Measurements from ENCODE around the gene SCGB3A2.
A peak's percentile ranks its signal among the peaks of the same experiment; 100 is the strongest.
"Not testable (repeated sequence)": the region's sequence is repeated elsewhere in the genome, so short reads cannot be mapped to it uniquely, and the experiment has no call there.

The SCGB3A2 gene

DNA sequence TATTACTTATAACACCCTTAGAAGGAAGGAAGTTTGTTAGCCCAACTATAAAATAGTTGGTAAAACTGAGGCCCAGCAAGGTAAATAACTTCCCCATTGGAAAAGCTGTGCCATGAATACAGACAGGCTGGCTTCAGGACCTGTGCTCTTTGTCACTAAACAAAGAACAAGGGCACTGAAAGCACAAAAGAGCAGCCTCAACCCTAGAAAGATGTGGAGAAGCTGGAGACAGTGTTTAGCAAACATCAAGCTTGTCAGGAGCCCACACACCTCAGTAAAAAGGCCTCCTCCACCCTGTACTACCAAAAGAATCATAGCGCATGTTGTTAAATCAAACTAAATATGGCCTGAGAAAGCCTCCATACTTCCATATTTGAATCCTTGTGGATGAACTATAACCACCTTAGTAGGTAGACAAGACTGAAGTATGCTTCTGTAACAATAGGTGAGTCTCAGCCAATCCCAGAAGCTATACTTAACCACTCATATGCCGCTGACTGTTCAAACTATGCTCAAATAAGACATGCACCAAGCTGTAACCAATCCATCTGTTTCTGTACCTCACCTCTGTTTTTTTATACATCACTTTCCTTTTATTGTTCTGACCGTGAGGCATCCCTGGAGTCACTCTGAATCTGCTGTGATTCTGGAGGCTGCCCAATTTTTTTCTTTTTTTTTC lies 18.4 kb upstream of the SCGB3A2 start:
- no peak overlapping the region for H3K4me3 ChIP-seq (ENCODE audit: low read depth, low read length)
- TF ChIP-seq, protein P1, sequence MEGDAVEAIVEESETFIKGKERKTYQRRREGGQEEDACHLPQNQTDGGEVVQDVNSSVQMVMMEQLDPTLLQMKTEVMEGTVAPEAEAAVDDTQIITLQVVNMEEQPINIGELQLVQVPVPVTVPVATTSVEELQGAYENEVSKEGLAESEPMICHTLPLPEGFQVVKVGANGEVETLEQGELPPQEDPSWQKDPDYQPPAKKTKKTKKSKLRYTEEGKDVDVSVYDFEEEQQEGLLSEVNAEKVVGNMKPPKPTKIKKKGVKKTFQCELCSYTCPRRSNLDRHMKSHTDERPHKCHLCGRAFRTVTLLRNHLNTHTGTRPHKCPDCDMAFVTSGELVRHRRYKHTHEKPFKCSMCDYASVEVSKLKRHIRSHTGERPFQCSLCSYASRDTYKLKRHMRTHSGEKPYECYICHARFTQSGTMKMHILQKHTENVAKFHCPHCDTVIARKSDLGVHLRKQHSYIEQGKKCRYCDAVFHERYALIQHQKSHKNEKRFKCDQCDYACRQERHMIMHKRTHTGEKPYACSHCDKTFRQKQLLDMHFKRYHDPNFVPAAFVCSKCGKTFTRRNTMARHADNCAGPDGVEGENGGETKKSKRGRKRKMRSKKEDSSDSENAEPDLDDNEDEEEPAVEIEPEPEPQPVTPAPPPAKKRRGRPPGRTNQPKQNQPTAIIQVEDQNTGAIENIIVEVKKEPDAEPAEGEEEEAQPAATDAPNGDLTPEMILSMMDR (IDR thresholded peaks at IDR 0.05; ENCODE audit: control insufficient read depth, extremely low read depth, insufficient read depth) = no peak
- DNase-seq (ENCODE audit: low read depth) = no peak

DNA sequence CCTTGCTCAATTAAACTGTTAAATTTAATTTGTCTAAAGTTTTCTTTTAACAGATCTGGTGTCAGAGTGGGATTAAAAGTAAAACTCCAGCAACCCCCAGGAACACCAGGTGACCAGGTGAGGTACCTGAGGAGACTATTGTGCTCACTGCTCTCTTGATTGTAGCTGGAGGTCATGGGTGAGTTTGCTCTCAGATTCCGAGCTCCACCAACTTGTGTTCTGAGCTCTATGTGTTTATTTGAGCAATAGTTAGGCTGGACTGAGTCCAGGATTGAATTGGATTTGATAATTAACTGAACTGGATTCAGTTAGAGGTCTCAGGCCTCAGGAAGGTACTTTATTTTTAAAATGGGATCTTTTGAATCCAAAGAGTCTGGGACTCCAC lies 17.9 kb upstream of the SCGB3A2 start:
- TF ChIP-seq, protein P1 (IDR thresholded peaks at IDR 0.05; ENCODE audit: control insufficient read depth, extremely low read depth, insufficient read depth) = no peak
- DNase-seq (ENCODE audit: low read depth) = no peak

DNA sequence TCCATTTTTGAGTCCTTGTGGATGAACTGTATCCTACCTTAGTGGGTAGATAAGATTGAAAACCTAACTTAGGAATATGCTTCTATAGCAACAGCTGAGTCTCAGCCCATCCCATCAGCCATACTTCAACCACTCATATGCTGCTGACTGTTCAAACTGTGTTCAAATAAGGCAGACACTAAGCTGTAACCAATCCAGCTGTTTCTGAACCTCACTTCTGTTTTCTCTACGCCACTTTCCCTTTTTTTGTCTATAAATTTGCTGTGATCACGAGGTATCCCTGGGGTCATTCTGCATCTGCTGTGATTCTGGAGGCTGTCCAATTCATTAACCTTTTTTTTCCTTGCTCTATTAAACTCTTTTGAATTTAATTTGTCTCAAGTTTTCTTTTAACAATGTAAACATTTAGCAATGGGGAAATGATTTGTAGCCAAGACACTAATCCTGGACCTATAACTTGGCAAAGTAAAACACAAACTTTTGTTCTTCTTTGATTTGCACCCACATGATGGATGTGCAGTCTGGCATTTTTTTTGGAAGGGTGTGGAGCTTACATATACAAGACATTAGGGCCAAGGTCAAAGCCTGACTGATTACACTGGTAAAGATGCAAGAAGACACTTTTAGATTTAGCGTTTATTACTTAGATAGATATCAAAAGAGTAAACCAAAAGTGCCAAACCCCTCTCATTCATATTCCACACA lies 14.9 kb upstream of the SCGB3A2 start:
- TF ChIP-seq, protein P1 (IDR thresholded peaks at IDR 0.05; ENCODE audit: control insufficient read depth, extremely low read depth, insufficient read depth) = no peak
- H3K4me3 ChIP-seq (ENCODE audit: low read depth, low read length) = no peak overlapping the region
- DNase-seq (ENCODE audit: low read depth) = peak; percentile 0

More for the DNA sequence above, 17.9 kb upstream of the SCGB3A2 start:
- H3K4me3 ChIP-seq (ENCODE audit: low read depth, low read length) = no peak overlapping the region

DNA sequence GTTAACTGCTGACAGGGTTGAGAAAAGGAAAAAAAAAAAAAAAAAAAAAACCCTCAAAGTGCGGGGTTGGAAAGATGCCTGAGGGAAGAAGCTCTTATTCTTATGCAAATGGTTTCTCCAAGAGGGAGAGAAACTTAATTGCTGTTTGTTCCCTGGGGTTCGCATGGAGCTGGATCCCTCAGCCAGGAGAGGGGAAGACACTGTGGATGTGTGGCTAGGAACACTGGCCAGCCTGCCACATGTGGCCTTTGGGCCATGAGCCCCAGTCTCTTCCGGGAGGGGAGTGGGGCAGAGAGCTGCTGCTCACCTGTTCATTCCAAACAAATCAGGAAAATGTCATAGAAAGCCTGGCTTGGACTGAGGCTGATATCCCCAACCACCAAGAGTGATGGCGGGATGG lies 9.4 kb upstream of the SCGB3A2 start:
- H3K4me3 ChIP-seq (ENCODE audit: low read depth, low read length) = no peak overlapping the region
- no peak for DNase-seq (ENCODE audit: low read depth)
- TF ChIP-seq, protein P1 (IDR thresholded peaks at IDR 0.05; ENCODE audit: control insufficient read depth, extremely low read depth, insufficient read depth) = no peak

DNA sequence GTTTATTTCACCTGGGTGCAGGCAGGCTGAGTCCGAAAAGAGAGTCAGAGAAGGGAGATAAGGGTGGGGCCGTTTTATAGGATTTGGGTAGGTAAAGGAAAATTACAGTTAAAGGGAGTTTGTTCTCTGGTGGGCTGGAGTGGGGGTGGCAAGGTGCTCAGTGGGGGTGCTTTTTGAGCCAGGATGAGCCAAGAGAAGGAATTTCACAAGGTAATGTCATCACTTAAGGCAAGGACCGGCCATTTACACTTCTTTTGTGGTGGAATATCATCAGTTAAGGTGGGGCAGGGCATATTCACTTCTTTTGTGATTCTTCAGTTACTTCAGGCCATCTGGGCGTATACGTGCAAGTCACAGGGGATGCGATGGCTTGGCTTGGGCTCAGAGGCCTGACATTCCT lies 8.6 kb upstream of the SCGB3A2 start:
- H3K4me3 ChIP-seq (ENCODE audit: low read depth, low read length); DNase-seq (ENCODE audit: low read depth): not testable (repeated sequence)

DNA sequence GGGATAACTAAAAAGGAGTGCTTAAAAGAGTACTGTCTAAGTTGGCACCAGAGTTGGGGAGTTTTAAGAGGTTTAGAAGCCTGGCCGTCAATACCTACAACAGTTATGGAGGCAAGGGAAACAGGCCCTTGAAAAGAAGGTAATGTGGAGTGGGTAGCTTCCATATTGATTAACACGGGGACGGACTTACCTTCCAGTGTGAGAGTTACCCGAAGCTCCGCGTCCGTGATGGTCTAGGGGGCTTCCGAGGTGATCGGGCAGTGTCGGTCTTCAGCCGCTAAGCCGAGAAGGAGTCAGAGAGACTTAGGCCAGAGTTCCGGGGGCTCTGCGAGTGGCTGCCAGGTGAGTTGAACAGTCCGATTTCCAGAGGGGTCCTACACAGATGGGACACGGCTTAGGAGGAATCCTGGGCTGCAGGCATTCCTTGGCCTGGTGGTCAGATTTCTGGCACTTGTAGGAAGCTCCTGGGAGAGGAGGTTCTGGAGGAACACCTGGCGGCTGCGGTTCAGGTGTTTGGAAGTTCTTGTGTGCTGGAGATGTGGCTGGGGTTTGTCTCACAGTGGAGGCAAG lies 6.4 kb upstream of the SCGB3A2 start:
- not testable (repeated sequence) for H3K4me3 ChIP-seq (ENCODE audit: low read depth, low read length); DNase-seq (ENCODE audit: low read depth)

DNA sequence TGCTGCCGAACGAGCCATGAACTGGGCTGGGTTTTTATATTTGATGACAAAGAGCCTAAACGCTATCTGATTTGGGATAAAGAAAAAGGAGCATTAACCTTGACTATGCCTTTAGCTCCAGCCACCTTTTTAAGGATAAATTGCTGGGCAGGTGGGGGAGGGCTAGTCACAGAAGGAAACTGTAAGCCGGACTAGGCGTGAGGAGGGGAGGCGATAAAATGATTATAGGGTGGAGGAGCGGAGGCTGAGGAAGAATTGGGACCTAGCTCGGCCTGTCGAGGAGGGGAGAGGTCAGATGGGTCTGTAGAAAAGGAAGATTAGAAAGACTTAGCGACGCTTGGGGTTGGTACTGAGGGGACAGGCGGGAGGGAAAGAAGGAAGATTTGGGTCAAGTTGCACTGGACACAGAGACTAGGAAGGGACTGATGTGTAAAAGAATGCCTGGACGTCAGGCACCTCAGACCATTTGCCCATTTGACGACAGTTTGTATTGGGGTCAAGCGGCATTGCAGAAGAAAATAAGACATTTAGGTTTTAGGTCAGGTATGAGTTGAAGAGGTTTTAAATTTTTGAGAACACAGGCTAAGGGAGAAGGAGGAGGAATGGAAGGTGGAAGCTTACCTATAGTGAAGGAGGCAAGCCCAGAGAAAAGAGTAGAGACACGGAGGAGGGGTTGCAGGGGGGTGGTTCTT lies 5.6 kb upstream of the SCGB3A2 start:
- not testable (repeated sequence) for H3K4me3 ChIP-seq (ENCODE audit: low read depth, low read length); DNase-seq (ENCODE audit: low read depth)

DNA sequence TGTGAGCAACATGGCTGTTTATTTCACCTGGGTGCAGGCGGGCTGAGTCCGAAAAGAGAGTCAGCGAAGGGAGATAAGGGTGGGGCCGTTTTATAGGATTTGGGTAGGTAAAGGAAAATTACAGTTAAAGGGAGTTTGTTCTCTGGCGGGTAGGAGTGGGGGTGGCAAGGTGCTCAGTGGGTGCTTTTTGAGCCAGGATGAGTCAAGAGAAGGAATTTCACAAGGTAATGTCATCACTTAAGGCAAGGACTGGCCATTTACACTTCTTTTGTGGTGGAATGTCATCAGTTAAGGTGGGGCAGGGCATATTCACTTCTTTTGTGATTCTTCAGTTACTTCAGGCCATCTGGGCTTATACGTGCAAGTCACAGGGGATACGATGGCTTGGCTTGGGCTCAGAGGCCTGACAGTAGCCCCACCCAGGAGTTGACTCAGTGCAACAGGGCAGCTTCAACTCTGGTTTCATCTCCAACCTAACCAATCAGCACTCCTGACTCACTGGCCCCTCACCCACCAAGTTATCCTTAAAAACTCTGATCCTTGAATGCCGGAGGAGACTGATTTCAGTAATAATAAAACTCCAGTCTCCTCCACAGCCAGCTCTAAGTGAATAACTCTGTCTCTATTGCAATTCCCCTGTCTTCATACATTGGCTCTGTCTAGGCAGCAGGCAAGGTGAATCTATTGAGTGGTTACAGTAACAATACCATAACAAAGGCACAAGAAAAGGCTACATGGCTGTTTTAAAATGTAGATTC lies 4.2 kb upstream of the SCGB3A2 start:
- H3K4me3 ChIP-seq (ENCODE audit: low read depth, low read length); DNase-seq (ENCODE audit: low read depth): not testable (repeated sequence)

Data from LNCaP clone FGC (cell line).